HL-60/S4 (cell line): ENCODE results near the gene MAST1.
"Not testable (repeated sequence)": the region's sequence is repeated elsewhere in the genome, so short reads cannot be mapped to it uniquely, and the experiment has no call there.

ENCODE experiments used
- in situ Hi-C: fragments of 300-500 bp; cut with MboI; formaldehyde crosslinking; loops from 2 replicates; pipeline ENCODE4 v1.14.3; 2022; ENCODE audit warnings: low sequenced_read_pairs

Gene MAST1

GRCh38 chr19:12800466-12800770 is 37.9 kb upstream of the MAST1 start:
- in situ Hi-C loops = no loop called here

DNA sequence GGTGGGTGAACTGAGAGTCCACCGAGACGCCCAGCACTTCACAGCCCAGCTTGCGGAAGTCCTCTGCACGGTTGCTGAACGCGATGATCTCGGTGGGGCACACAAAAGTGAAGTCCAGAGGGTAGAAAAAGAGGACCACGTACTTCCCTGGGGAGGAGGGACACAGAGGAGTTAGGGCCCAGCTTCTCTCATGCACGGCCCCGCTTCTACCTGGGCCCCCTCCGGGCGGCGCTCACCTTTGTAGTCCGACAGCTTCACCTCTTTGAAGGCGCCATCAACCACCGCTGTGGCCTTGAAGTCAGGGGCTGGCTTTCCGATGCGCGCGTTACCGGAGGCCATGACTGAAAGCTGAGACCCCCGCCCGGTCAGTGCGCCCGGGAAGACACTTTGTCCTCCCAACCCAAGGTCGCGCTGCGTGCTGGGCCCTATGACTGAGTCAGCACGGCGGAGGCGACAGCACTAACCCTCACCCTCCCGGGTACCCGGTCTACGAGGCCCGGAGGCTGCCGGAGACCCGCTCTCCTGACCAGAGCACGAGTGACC is 37.3 kb upstream of the MAST1 start:
- in situ Hi-C loops = no loop called here

GRCh38 chr19:12801466-12802266 is 36.6 kb upstream of the MAST1 start, which contains the start of the genes PRDX2 and THSD8:
TSS of gene PRDX2 (minus strand) at chr19:12801800. CDS start at chr19:12801261, 539 bp downstream.
TSS of gene THSD8 (plus strand) at chr19:12802069. CDS start at chr19:12802072, 3 bp downstream.
- in situ Hi-C loops = no loop called here

DNA sequence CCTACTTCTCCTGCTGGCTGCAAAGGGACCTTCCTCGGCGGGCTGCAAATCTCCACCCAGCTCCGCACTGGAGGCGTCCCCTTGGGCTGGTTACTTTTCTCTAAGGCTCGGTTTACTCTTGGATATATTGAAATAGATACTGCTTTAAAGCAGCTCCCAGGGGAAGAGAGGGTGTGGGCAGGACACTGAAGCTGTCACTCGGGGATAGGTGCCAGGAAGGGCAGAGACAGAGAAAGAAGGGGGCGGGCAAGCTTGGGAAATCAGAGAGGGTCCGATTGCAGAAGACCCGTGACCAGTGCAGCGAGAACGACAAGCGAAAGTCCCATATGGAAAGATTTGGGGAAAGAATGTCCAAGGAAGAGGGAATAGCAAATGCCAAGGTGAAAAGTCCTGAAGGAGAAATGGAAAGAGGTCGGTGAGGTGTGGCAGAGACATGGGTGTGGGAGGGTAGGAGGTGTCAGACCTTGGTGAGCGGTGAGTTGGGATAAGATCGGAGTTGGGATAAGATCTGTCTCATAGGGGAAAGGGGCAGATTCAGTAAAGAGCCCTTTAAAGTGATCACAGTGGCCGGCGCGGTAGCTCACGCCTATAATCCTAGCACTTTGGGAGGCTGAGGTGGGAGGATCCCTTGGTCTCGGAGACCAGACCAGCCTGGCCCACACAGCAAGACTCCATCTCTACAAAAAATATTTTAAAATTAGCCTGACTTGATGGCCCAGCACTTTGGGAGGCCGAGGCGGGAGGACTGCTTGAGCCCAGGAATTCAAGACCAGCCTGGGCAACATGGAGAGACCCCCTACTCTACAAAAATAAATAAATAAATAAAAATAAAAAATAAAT is 35.8 kb upstream of the MAST1 start:
- in situ Hi-C loops = no loop called here

DNA sequence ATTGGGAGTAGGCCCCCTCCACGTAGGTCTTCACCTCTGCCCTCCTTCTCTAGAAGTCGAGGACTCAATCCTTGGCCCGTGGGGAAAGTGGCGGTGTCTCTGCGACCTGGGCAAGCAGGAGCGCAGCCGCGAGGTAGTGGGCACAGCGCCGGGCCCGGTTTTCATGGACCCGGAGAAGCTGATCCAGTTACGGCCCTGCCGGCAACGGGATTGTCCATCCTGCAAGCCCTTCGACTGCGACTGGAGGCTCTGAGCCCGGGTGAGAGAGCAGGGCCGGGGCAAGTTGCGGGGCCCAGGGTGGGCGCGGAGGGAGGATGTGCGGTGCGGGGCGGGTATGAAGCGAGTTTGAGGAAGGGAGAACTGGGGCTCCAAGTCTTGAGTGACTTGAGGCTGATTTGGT is 34.3 kb upstream of the MAST1 start:
- in situ Hi-C loops = no loop called here

GRCh38 chr19:12806242-12807081 is 31.9 kb upstream of the MAST1 start, which contains the start of gene RNASEH2A:
TSS of gene RNASEH2A (plus strand) at chr19:12806584. CDS start at chr19:12806674, 90 bp downstream.
- in situ Hi-C loops = no loop called here

GRCh38 chr19:12815088-12815487 is 23.2 kb upstream of the MAST1 start:
- in situ Hi-C loops = no loop called here

GRCh38 chr19:12817188-12817587 is 21.1 kb upstream of the MAST1 start:
- in situ Hi-C loops = not testable (repeated sequence)

GRCh38 chr19:12817810-12818209 is 20.5 kb upstream of the MAST1 start:
- in situ Hi-C loops = not testable (repeated sequence)

DNA sequence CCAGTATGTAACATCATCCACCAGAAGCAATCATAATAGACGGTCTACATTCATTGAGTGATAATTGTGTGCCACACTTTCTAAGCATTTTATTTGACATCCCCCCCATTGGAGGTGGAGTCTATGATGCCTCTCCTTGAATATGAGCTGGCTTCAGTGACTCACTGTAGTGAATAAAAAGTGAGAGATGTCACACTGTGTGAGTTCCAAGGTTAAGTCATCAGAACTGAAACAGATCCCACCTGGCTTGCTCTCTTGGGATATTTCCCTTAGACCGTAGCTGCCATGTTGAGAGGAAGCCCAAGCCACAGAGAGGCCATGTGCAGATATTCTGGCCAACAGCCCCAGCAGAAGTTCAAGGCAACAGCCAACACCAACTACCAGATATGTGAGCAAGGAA is 16.6 kb upstream of the MAST1 start:
- in situ Hi-C loops = no loop called here

GRCh38 chr19:12825254-12826131 is 12.8 kb upstream of the MAST1 start:
- in situ Hi-C loops = no loop called here

- in situ Hi-C loops = no loop called here
Measured at GRCh38 chr19:12828494-12828893, 9.8 kb upstream of the MAST1 start.

DNA sequence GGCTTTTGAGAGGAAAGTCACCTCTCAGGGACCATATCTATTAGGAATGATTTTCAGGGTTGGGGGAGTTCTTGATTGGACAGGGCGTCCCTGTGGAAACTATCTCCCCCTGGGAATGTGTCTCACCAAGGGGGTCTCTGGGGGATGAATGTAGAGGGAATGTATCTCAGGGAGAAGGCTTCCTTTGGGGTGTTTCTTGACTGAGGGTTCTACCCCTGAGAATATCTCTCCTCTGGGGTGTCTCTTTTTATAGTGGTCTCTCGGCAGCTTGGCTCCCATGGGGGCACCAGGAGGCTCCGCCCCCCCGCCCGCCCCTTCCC is 4.9 kb upstream of the MAST1 start:
- in situ Hi-C loops = no loop called here

DNA sequence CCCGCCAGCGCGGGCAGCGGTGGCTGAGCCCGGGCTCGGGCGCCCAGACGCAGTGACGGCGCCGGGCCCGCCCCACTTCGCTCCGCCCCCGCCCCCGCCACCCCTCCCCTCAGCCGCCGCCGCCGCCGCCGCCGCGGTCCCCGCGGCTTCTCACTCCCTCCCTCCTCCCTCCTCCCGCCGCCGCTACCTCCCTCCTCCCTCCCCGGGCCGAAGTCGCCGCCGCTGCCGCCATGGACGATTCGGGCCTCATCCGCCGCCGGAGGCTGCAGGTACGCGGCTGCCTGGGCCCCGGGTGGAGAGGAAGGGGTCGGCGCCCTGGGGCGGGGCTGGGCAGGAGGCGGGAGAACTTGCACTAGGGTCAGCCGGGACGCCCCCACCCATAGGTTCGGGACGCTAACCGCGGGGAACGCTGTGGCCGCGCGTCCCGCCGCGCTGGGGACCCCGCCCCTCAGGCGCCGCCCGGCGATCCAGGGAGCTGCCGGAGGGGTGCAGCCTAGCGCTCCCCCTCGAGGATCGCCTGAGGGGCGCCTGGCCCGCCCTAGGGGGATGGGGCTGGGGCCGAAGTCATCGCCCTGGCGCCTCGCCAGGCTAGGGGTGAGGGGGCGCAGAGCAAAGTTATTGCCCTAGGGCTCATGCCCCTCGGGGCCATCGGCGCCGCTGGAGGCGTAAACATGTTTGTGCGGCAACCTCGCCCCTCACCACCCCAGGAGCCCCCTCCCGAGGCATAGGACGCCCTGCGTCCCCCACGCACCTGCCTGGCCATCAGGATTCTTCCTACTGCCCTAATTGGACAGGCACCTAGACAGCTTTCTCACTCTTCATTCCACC is 4.4 kb upstream of the MAST1 start:
- in situ Hi-C loops = no loop called here

GRCh38 chr19:12834566-12834943 is 3.8 kb upstream of the MAST1 start, which contains the start of gene RTBDN:
TSS of gene RTBDN (minus strand) at chr19:12834579. CDS start at chr19:12829979, 4,600 bp downstream.
- in situ Hi-C loops = no loop called here

DNA sequence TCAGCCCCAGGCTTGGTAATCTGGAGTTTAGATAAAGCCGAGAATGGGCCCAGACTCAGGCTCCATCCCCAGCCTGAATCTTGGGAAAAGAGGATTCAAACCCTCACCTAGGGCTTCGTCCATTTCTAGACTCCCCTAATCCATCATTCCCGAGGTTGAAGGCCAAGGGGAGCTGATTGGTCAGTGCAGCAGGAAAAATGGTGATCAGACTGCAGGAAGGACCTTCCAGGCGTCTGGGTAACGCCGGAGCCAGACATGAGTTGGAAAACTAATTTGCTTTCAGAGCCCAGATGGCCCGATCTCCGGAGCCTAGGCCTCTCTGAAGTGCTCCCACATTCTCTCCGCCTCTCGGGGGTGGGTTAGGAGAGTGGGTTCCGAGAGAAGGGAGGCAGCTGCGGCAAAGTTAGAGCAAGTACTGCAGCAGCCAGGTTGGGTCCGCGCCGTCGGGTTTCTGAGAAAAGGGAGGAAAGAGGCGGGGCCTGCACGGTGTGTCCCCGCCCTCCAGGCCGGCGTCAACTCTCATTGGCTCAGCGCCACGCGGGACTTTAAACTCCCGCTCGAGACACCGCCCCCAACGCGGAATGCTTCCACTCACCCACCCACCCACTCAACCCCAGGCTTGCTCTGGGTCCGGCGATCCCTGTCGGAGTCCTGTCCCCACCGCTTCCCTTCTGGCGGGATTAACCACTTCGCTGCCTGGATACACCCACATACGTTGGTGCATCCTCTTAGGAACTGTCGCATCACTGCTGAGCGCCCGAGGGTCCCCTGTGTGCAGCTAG is 3.1 kb upstream of the MAST1 start:
- in situ Hi-C loops = no loop called here

GRCh38 chr19:12836529-12836863 is 1.8 kb upstream of the MAST1 start:
- in situ Hi-C loops = no loop called here

DNA sequence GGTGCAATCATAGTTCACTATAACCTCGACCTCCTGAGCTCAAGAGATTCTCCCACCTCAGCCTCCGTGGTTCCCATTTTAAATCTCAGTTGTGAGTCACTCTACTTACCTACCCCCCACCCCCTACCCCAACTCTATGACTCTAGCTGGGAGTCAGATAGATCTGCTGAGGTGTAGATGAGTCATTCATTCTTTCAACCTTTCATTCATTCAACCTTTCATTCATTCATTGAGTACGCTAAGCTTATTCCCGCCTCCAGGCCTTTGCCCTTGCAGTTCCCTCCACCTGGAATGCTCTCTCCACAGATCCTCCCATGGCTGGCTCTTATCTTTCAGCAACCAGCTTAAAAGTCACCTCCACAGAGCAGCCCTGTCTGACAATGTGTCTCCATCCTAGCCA is 1.1 kb upstream of the MAST1 start:
- in situ Hi-C loops = no loop called here
